Measurements from ENCODE around the gene CTNNAL1.
"Not testable (repeated sequence)": the region's sequence is repeated elsewhere in the genome, so short reads cannot be mapped to it uniquely, and the experiment has no call there.

CTNNAL1 gene

GRCh38 chr9:109012876-109013678 lies at the start of gene CTNNAL1:
Gene CTNNAL1, minus strand, starts transcription at chr9:109013499. Its CDS starts 57 bp downstream, at chr9:109013442.
- Histone ChIP-seq H3K4me3 (ENCODE audit: low read length) (peak within 1 kb of the TSS; percentile 80), H3K36me3 (replicated peaks; ENCODE audit: low read depth, low read length) (peaks cover 9% of the 10 kb centered on the region), H3K27ac (ENCODE audit: low read length) (no peak within 1 kb of the TSS), H3K4me2 (ENCODE audit: low read length) (peak within 1 kb of the TSS; percentile 98), H3K27me3 (ENCODE audit: low read depth, low read length) (peaks cover 4% of the 10 kb centered on the region; the same call in 1 of the 2 replicates), H3K9me3 (ENCODE audit: insufficient read depth, low read length) (no peaks in the 10 kb centered on the region), H2AFZ (ENCODE audit: low read depth, low read length) (peak within 1 kb of the TSS; percentile 24), H3K9ac (ENCODE audit: low read length) (peak within 1 kb of the TSS; percentile 73), H3K4me1 (ENCODE audit: low read length) (peaks cover 45% of the 10 kb centered on the region), H4K20me1 (ENCODE audit: insufficient read depth, low read length) (peaks cover 39% of the 10 kb centered on the region), H3K79me2 (ENCODE audit: low read length) (0 out of 2 replicates have a peak, but pooled peaks cover 3% of the 10 kb centered on the region)
- no peak for TF ChIP-seq EZH2phosphoT487 (IDR thresholded peaks at IDR 0.05; ENCODE audit: low read depth)
- TF ChIP-seq, protein P1, sequence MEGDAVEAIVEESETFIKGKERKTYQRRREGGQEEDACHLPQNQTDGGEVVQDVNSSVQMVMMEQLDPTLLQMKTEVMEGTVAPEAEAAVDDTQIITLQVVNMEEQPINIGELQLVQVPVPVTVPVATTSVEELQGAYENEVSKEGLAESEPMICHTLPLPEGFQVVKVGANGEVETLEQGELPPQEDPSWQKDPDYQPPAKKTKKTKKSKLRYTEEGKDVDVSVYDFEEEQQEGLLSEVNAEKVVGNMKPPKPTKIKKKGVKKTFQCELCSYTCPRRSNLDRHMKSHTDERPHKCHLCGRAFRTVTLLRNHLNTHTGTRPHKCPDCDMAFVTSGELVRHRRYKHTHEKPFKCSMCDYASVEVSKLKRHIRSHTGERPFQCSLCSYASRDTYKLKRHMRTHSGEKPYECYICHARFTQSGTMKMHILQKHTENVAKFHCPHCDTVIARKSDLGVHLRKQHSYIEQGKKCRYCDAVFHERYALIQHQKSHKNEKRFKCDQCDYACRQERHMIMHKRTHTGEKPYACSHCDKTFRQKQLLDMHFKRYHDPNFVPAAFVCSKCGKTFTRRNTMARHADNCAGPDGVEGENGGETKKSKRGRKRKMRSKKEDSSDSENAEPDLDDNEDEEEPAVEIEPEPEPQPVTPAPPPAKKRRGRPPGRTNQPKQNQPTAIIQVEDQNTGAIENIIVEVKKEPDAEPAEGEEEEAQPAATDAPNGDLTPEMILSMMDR (IDR thresholded peaks at IDR 0.05; ENCODE audit: low read depth, low read length): no peak

DNA sequence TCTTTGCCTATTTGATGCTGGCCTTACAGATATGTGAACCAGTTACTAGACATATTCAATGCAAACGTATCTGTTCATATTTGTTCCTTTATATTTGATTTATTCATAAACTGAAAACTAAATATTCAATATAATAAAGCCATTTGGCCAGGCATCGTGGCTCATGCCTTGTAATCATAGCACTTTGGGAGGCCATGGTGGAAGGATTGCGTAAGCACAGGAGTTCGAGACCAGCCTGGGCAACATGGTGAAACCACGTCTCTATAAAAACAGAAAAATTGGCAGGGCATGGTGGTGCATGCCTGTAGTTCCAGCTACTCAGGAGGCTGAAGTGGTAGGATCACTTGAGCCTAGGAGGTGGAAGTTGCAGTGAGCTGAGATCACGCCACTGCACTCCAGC lies 49.2 kb upstream of the CTNNAL1 start:
- Histone ChIP-seq H3K27me3 (ENCODE audit: low read depth, low read length) (no peaks in the 10 kb centered on the region), H3K9ac (ENCODE audit: low read length) (no peak overlapping the region), H2AFZ (ENCODE audit: low read depth, low read length) (no peak overlapping the region), H3K27ac (ENCODE audit: low read length) (no peak overlapping the region), H4K20me1 (ENCODE audit: insufficient read depth, low read length) (no peaks in the 10 kb centered on the region), H3K4me1 (ENCODE audit: low read length) (no peaks in the 10 kb centered on the region), H3K79me2 (ENCODE audit: low read length) (no peaks in the 10 kb centered on the region), H3K9me3 (ENCODE audit: insufficient read depth, low read length) (no peaks in the 10 kb centered on the region), H3K4me3 (ENCODE audit: low read length) (no peak overlapping the region), H3K4me2 (ENCODE audit: low read length) (no peak overlapping the region), H3K36me3 (replicated peaks; ENCODE audit: low read depth, low read length) (peaks cover 26% of the 10 kb centered on the region)
- TF ChIP-seq, protein P1 (IDR thresholded peaks at IDR 0.05; ENCODE audit: low read depth, low read length): no peak
- no peak for TF ChIP-seq EZH2phosphoT487 (IDR thresholded peaks at IDR 0.05; ENCODE audit: low read depth)

GRCh38 chr9:109060191-109060590 lies 46.9 kb upstream of the CTNNAL1 start:
- Histone ChIP-seq H2AFZ (ENCODE audit: low read depth, low read length) (no peak overlapping the region), H3K79me2 (ENCODE audit: low read length) (no peaks in the 10 kb centered on the region), H3K4me1 (ENCODE audit: low read length) (no peaks in the 10 kb centered on the region), H4K20me1 (ENCODE audit: insufficient read depth, low read length) (no peaks in the 10 kb centered on the region), H3K27ac (ENCODE audit: low read length) (no peak overlapping the region), H3K4me3 (ENCODE audit: low read length) (no peak overlapping the region), H3K27me3 (ENCODE audit: low read depth, low read length) (no peaks in the 10 kb centered on the region), H3K4me2 (ENCODE audit: low read length) (no peak overlapping the region), H3K9ac (ENCODE audit: low read length) (no peak overlapping the region), H3K36me3 (replicated peaks; ENCODE audit: low read depth, low read length) (peaks cover 35% of the 10 kb centered on the region), H3K9me3 (ENCODE audit: insufficient read depth, low read length) (no peaks in the 10 kb centered on the region)
- no peak for TF ChIP-seq EZH2phosphoT487 (IDR thresholded peaks at IDR 0.05; ENCODE audit: low read depth)
- TF ChIP-seq, protein P1 (IDR thresholded peaks at IDR 0.05; ENCODE audit: low read depth, low read length): no peak

DNA sequence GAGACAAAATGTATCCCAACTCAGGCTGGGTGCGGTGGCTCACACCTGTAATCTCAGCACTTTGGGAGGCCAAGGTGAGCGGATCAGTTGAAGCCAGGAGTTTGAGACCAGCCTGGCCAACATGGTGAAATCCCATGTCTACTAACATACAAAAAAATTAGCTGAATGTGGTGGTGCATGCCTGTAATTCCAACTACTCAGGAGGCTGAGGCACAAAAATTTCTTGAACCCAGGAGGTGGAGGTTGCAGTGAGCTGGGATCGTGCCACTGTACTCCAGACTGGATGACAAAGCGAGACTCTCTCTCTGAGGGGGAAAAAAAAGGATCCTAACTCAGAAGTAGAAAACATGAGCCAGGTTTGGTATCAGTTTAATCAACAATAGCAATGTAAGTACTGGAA lies 39.8 kb upstream of the CTNNAL1 start:
- not testable (repeated sequence) for H3K9ac ChIP-seq (ENCODE audit: low read length); H3K27ac ChIP-seq (ENCODE audit: low read length); H2AFZ ChIP-seq (ENCODE audit: low read depth, low read length); H3K9me3 ChIP-seq (ENCODE audit: insufficient read depth, low read length); H3K79me2 ChIP-seq (ENCODE audit: low read length); H3K4me3 ChIP-seq (ENCODE audit: low read length); H3K4me1 ChIP-seq (ENCODE audit: low read length); H3K27me3 ChIP-seq (ENCODE audit: low read depth, low read length); H4K20me1 ChIP-seq (ENCODE audit: insufficient read depth, low read length); H3K4me2 ChIP-seq (ENCODE audit: low read length)
- peaks cover 48% of the 10 kb centered on the region for H3K36me3 ChIP-seq (replicated peaks; ENCODE audit: low read depth, low read length)
